Gastrocnemius medialis (tissue), 4 donors: ENCODE data around the gene MUSTN1.

Experiments used
- POLR2A ChIP-seq, 2 donors: fragments of 450-650 bp; IDR thresholded peaks; one replicate each; pipeline ENCODE4 v1.6.1; 2017; ENCODE audit warnings: antibody characterized with exemption in 2 of 2, mild to moderate bottlenecking in 2 of 2, moderate library complexity in 2 of 2
- TF ChIP-seq, protein P1 (sequence below), 5 experiments: fragments of 450-650 bp in 3 of 5; fragments of 200-600 bp in 2 of 5; sonication (generic) in 2 of 5; IDR thresholded peaks in 4 of 5; conservative IDR thresholded peaks in 1 of 5; 1 replicate in 4 of 5; 2 replicates in 1 of 5; pipeline ENCODE4 v1.5.1; 2016 to 2019; ENCODE audit warnings: antibody characterized with exemption in 5 of 5, mild to moderate bottlenecking in 3 of 5, moderate library complexity in 3 of 5

DNA sequence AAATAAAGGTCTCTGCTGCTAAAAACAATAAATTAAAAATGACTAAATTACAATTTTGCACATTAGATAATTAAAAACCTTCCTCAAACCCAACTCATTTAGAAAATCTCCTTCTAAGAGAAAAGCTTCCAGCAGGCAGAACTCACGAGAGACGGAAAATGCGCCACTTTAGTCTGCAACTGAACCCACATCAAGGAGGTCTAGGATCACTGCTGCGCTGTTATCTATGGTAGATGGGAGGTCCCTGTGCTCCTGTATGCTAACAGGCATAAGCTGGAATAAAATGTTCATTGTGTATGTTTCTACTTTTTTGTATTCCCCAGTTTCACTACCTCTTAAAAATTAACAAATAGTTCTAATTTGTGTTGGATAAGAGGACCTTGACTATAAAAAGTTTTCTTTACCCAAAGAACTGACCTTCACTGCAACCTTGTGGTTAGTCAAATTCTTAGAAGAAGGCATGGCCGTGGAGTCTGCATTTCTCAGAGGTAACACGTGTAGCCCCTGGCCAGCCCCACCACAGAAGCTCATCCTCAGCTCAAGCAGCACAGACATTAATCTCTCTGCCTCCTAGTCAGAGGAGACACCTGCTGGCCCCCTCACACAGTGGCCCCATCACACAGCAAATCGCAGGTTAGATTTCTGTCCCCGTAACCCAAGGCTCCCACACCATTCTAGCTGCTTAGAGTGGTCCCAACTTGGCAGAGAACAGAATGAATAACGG, 40.2 kb upstream of the MUSTN1 start:
- TF ChIP-seq, protein P1, sequence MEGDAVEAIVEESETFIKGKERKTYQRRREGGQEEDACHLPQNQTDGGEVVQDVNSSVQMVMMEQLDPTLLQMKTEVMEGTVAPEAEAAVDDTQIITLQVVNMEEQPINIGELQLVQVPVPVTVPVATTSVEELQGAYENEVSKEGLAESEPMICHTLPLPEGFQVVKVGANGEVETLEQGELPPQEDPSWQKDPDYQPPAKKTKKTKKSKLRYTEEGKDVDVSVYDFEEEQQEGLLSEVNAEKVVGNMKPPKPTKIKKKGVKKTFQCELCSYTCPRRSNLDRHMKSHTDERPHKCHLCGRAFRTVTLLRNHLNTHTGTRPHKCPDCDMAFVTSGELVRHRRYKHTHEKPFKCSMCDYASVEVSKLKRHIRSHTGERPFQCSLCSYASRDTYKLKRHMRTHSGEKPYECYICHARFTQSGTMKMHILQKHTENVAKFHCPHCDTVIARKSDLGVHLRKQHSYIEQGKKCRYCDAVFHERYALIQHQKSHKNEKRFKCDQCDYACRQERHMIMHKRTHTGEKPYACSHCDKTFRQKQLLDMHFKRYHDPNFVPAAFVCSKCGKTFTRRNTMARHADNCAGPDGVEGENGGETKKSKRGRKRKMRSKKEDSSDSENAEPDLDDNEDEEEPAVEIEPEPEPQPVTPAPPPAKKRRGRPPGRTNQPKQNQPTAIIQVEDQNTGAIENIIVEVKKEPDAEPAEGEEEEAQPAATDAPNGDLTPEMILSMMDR (IDR thresholded peaks at IDR 0.05 in 4 of 5, conservative IDR thresholded peaks at IDR 0.05 in 1 of 5): no peak
- no peak for TF ChIP-seq POLR2A (IDR thresholded peaks at IDR 0.05)
